NCI-H2171 treated with DMSO at 0.1 percent for 48 hours (cell line): ENCODE measurements around the gene BPIFA3.

Experiments used
- DNase-seq: peaks from one replicate; lab custom pipeline; 2025; lab: John Stamatoyannopoulos, UW

Gene BPIFA3

DNA sequence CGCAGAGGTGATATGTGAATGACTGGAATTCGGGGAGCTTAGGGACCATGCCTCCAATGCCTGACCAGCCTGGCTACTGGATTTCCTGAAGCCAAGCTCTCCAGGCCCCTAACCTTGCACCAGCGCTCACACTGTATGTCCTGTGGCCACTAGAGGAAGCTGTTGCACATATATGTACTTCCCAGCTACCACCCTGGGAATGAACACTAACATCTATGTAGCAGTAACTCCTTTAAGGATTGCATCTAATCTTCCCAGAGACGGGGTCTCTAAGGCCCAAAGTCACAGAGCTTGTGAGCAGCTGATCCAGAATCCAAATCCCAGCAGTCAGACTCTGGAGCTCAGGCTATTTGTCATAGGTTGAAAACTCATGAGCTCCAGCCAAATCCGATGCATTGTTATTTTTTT lies 45.5 kb downstream of the BPIFA3 start:
- DNase-seq, result peak; percentile 79

DNA sequence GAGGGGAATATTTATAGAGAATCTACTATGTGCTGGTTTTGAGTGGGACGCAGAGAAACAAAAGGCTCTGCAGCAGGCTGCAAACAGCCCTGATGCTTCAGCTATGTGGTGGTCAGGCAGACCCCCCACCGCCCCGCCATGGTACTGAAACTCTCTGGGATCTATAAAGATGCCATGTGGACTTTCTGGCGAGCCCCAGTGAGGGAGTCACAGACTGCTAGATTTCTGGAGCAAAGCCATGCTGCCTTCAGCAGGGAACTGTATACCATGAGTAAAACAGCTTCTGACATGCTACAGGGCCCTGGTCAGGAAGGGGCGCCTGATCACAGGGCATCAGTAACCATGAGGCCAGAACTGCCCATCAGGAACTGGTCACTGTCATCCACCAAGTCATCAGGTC lies 46.6 kb downstream of the BPIFA3 start:
- DNase-seq, result no peak

DNA sequence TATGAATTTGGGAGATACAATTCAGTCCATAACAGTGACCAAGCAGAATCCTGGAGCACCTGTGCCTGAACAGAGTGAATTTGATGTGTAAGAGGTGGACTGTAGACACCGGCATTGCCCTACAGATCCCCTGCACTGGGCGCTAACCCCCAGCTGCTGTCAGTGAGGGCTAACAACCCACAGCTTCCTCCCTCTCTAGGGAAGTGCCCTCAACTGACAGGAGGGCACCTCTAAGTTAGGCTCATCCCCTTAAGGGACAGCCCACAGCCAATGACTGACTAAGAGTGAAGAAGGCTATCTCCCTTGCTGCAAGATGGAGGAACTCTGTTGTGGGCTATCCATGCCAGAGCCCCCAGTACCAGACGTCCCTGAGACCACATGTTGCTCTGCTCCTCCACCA lies 50.5 kb downstream of the BPIFA3 start:
- no peak for DNase-seq

DNA sequence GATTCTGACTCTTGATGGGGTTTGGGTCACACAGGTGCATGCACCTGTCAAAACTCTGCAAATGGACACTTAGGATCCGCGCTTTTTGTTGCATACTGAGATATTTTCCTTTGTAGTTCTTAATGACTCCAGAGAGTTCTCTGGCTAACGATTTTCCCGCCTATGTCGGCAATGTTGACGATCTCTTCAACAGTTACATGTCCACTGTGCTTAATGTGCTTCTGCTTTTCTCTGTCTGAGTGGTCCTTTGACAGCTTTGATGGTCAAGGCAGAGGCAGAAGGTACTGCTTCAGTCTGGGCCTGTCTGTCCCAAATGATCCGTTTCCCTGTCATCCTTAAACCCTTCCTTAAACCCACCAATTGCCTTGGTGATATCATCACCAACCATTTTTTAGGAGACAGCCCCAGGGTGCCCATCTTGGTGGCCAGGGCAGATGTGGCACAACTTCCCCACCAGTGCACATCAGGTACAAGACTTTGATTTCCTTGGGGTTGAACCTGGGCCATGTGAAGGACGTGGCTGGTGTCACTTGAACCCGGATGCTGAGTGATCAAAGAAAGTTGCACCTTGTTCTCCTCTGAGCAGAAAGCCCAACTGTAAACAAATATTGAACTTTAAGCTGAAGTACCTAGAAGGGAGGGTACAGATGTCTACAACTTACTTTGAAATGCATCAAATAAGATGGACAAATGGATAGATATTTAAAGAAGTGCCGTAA lies 55.2 kb downstream of the BPIFA3 start:
- DNase-seq, result no peak

DNA sequence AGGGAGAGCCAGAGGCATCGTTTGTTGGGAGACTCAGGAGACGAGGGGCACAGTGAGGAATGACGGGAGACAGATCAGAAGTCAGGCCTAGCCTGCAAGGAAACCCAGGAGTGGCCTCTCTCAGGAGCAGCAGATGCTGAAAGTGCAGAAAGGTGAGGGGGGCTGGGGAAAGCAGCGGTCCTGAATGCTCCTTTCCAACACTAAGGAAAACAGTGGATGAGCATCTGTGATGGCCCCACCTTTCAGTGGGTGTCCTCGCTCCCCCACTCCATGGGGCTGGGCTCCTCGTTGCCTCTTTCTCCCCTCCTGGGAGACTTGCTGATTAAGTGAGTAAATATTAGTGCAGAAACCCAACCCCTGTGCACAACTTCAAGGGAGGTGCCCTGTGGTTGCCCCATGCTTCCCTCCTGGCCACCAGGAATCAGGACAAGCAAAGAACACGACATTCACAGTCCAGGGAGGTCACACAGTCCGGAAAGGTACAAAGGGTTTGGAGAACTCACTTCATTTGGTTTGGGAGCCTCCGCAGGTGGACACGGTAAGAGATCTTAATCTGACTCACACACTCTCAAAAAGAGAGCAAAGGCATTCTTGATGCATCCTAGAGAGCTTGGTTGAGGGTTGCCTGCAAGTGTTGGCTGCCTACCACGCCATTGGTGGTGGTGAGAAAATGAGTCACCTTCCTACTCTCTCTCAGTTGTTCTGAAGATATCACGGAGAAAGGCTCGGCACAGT lies 56.1 kb downstream of the BPIFA3 start:
- no peak for DNase-seq

DNA sequence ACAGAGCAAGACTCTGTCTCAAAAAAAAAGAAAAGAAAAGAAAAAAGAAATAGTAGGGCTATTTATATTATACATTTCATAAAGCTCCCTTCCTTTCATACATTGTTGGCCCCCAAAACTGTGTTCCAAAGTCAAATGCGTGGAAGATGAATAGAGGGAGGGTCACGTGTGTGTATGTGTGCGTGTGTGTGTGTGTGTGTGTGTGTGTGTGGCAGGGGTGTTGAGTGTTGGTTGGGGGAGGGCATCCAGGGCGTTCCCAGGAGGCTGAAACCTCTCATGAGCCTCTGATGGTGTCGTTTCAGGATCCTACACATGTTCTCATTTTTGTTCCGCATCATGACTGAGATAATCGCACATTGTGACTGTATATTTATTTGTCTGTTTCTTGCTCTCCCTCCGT lies 58.1 kb downstream of the BPIFA3 start:
- no peak for DNase-seq

DNA sequence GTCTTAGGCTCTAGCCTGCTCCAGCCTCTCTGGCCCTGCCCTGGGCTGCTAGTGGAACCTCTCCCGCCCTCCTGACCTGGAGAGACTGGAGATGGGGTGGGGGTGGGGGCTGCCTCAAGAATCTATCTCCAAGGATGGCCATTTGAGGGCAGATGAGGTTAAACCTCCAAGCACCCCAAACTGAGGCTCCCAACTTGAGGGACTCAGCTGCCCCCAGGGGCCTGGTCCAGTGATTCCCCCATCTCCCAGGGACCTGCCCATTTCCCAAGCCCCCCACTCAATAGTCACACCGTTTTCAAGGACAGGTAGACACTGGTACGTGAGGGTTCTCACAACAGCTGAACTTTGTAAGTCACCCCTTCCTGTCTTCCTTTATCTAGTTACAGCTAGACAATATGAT lies 58.7 kb downstream of the BPIFA3 start:
- no peak for DNase-seq

DNA sequence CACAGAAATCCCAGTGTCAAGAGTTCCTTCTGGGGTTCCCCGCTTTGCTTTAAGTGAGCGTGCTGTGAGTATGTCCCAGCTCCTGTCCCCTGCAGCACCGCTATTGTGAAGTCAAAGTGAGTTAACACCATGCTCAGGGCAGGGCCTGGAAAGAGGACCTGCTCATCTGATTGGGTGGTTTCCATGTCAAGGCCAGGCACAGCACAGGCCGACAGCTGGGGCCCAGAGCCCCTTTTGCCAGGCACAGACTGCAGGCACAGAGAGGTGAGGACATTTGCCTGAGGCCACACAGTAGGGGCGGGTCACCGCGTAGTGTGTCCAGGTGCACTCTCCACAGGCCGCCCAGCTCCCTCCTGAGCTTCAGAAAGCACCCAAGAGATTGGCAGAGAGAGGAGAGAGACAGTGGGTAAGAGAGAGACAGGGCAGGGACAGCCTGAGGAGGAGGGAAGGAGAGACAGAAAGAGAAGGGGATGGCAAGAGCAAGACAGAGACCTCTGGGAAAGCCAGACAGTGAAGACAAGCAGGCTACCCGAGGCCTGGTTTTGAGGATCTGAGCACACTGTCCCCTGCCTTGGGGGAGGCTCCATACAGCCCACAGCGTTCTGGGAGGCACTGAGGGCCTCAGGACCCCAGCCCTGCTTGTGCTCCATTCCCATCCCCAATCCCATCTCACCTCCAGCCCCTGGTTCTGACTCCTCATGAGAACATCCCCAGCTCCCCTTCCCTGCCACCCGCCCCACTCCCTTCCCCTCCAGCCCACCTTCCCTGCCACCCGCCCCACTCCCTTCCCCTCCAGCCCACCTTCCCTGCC lies 59.4 kb downstream of the BPIFA3 start:
- DNase-seq, result no peak
